C1 segment of cervical spinal cord (tissue), 14 donors: Measurements from ENCODE around the gene HOXB3.

Source experiments
- DNase-seq, 14 donors: peaks; one replicate each; lab custom pipeline; 2025; lab: John Stamatoyannopoulos, UW

HOXB3 gene

DNA sequence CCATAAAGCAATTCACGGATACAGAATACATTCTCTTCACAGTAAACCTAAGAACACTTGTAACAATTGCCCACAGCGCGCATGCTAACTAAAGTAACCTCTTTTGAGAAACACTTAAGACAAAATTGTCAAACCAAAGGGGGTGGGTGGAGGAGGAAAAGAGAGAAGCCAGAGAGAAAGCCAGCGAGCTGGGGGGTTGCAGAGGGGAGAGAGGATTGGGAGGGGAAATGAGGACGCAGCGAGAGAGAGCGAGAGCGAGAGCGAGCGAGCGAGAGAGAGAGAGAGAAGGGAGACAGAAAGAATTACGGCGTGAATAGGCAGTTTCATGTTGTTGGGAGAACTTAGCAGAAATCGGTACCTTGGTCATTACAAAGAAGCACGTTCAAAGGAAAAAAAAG is 22.4 kb upstream of the HOXB3 start:
- no peak for DNase-seq

GRCh38 chr17:48611681-48612455 is 21.8 kb upstream of the HOXB3 start:
- peak in 3 of 14 donors; percentile 34 to 53 (median 47) for DNase-seq

DNA sequence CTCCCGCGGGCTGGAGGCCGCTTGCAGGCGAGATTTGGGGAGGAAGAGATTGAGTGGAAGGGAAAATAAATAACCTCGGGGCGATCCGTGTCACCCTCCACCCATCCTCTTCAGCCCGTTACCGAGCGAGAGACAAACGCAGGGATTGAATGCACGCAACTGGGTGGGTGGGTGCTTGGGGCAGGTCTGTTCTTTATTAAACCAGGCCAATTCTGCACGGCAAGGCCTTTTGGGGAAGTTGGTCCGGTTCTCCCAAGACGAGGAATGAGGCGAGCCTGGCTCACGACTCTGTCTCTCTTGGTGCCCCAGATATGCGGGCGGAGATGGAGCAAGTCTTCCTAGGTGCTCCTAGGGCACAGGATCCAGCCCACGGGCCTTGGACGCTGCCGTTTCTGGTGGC is 21.2 kb upstream of the HOXB3 start:
- DNase-seq: no peak

DNA sequence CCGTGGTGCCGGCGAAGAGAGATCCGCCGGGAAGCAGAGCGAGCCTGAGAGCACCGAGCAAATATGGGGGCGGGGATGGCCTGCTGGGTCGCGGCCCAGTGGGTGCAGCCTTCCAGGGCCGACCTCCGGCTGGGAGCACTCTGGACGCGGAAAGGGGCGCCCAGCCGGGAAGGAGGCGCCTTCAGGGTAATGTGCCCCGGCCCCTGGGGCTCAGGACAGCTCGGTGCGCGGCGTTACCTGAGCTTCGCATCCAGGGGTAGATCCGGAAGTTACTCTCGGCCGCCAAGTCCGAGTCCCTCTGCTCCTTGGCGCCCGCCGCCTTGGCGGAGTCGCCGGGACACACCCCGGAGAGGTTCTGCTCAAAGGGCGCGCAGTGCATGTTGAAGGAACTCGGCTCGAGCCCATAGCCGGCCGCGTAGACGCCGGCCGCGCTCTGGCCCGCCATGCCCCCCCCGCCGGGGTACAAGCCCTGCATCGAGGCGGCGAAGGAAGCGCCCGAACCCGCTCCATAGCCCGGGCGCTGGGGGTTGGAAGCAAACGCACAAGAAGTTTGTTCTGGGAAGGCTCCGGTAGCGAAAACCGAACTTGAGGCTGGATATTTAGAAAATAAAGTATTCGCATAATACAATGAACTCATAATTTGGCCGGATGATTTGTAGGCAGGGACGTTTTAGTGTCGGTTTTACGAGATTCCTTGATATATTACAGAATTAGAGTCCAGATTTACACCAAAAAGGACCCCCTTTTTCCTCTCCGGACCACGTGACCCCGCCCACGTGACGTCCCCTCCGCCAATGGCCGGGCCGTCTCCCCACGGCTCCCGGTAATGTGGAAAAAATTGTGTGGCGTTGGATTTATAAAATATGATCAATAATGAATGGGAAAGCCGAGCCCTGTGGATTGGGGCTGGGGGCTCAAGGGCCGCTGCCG is 20.5 kb upstream of the HOXB3 start, which contains the start of gene HOXB7:
Gene HOXB7, minus strand, starts transcription at position 736 of the 930 bp plus-strand sequence. Its CDS starts 99 bp downstream, at position 637.
- peak in 10 of 14 donors; percentile 37 to 84 (median 62) for DNase-seq

DNA sequence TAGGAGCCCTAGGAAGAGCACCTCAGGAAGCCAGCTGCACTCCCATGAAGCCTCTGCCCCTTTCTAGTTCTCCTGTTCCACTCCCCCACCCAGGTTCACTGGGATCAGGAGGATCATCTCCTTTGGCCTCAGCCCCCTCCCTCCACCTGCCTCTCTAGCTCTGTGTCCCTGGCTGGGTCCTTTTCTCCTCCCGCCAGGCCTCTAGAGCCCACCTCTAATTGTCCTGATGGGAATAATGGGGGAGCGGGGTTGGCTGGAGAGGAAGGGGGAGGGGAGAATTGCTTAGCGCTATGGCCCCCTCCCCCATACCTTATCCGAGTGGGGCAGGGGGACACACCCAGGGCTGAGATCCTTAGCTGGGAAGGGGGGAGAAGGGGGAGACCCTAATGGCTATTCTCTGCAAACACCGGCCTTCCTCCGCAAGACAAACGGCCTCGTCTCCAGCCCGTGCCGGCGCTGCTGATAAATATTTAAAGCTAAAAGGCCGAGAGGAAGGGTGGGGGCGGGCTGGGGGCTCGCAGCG is 19.8 kb upstream of the HOXB3 start:
- no peak for DNase-seq

- no peak for DNase-seq
These were observed 19.0 kb upstream of the HOXB3 start for GRCh38 chr17:48609033-48609432.

- DNase-seq: no peak
These were observed 18.4 kb upstream of the HOXB3 start for GRCh38 chr17:48608494-48608834.

GRCh38 chr17:48606892-48607614 is 17.0 kb upstream of the HOXB3 start:
- no peak for DNase-seq

GRCh38 chr17:48605991-48606891 is 16.2 kb upstream of the HOXB3 start:
- DNase-seq: no peak

DNA sequence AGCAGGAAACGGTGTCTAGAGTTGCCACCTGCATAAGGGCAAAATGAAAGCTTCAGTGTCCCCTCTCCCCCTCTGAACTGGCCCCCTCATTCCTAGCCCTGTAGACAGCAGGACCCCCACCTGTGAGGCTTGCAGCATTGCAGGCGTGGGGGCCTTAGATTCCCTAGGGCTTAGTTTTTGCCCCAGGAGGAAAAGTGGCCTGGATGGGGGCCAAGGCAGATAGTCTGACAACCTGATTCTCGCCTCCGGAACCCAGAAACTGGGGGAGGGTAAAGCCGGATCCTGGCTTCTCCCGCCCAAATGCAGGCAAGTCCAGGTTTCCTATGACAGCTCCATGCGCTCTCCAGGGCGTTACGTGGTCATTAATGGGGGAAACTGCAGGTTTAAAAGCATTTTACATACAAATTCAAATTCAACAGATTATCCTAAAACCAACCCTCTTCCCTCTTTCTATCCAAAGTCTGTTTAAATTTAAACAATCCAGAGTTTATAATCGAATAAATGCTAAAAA is 15.4 kb upstream of the HOXB3 start:
- DNase-seq: no peak

- DNase-seq: no peak
These were observed 14.8 kb upstream of the HOXB3 start, which contains the start of gene HOXB6 for GRCh38 chr17:48604770-48605329. Gene HOXB6, minus strand, starts transcription at chr17:48604986. Its CDS starts 6,836 bp downstream, at chr17:48598150.

GRCh38 chr17:48603959-48604769 is 14.1 kb upstream of the HOXB3 start:
- DNase-seq: peak in 1 of 14 donors; percentile 39

DNA sequence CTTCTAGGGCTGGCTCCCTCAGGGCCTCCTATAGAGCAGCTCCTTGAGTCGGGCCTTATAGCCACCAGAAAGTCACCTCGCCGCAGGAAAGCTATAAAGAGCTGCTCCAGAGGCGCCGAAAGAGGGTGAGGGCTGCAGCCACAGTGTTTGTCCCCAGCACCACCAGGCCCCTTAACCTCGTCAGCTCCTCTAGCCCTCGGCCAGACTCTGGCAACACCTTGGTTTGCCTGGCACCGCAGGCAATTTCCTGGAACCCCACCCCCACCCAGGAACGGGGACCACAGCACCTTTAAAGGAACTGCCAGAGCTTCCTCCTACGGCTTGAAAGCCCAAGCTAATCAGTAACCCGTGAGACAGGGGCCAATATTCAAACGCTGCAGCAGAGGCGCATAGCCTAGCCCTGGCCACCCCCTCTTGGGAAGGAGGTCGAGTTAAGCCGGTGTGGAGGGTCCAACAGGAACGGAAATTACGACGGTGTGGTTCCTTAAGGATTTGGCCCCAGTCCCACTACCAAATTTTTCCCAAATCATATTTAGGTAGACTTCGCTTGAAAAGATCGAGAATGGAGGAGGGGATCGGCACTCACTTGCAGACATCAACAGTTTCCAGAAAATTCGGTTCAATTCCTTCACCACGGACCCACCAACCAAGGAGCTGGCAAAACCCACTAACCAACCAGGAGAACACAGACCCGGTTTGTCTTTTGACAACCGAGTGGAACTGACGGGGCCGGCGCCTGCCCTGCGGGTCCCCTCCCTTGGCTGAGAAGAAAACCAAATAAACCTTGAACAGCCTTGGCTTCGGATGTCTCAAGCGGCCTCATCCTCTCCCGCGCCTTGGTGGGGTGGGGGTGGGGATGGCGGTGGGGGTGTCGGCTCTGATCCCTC is 11.7 kb upstream of the HOXB3 start:
- no peak for DNase-seq

GRCh38 chr17:48601207-48601538 is 11.1 kb upstream of the HOXB3 start:
- DNase-seq: no peak

DNA sequence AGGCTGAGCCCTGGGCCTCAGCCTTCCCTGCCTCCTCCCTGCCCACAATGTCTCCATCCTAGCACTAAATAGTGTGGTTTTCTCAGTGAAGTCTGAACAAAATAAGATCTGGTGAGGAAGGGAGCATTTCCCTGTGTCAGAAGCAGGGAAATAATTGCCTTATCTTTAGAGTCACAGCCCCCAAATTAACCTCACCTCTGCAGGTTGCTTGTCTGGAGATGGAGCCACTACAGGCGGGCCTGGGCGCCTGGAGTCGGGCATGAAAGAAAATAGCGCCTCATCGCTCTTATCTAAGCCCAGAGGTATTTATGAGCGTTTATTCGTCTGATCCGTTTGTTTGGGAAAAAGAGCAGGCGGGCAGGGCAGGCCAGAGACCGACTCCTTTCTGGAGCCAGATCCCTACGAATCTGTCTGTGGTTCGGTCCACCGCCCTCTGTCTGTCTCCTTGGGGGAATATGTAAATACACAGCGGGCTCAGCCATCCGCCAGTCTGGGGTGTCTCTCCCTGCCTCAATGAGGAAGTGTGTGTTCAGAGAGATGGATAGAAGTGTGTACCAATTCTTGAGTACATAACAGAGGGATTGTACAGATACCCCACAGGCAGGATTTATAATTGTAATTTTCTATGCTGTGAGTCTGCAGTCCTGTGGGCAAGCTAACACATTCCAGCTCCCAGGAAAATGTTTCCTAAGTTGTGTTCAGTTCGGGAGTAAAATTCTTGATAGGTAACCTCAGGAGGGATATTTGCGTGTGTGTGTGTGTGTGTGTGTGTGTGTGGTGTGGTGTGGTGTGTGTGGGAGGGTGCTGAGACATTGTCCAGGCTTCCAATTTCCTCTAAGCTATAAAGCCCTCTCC is 10.4 kb upstream of the HOXB3 start:
- DNase-seq: no peak

- DNase-seq: no peak
These were observed 9.3 kb upstream of the HOXB3 start for GRCh38 chr17:48599354-48599753.

- no peak for DNase-seq
These were observed 8.7 kb upstream of the HOXB3 start for GRCh38 chr17:48598736-48599135.
